HEK293T (cell line): ENCODE results near the gene ZGPAT.

ENCODE experiments used
- BHLHE40 ChIP-seq: fragments of 450-650 bp; IDR thresholded peaks from 2 replicates; pipeline ENCODE4 v1.6.1; 2016; ENCODE audit warnings: mild to moderate bottlenecking, moderate library complexity, borderline replicate concordance
- FOXK2 ChIP-seq: fragments of 450-650 bp; IDR thresholded peaks from 2 replicates; pipeline ENCODE4 v1.6.1; 2016; ENCODE audit warnings: mild to moderate bottlenecking
- FOXM1 ChIP-seq: fragments of 450-650 bp; IDR thresholded peaks from 2 replicates; pipeline ENCODE4 v1.6.1; 2017; ENCODE audit warnings: mild to moderate bottlenecking, borderline replicate concordance
- NFRKB ChIP-seq: fragments of 450-650 bp; IDR thresholded peaks from 2 replicates; pipeline ENCODE4 v1.6.1; 2016; ENCODE audit warnings: mild to moderate bottlenecking, moderate library complexity
- TARDBP ChIP-seq: fragments of 450-650 bp; IDR thresholded peaks from 2 replicates; pipeline ENCODE4 v1.6.1; 2016
- ZNF384 ChIP-seq: fragments of 450-650 bp; IDR thresholded peaks from 2 replicates; pipeline ENCODE4 v1.6.1; 2016

DNA sequence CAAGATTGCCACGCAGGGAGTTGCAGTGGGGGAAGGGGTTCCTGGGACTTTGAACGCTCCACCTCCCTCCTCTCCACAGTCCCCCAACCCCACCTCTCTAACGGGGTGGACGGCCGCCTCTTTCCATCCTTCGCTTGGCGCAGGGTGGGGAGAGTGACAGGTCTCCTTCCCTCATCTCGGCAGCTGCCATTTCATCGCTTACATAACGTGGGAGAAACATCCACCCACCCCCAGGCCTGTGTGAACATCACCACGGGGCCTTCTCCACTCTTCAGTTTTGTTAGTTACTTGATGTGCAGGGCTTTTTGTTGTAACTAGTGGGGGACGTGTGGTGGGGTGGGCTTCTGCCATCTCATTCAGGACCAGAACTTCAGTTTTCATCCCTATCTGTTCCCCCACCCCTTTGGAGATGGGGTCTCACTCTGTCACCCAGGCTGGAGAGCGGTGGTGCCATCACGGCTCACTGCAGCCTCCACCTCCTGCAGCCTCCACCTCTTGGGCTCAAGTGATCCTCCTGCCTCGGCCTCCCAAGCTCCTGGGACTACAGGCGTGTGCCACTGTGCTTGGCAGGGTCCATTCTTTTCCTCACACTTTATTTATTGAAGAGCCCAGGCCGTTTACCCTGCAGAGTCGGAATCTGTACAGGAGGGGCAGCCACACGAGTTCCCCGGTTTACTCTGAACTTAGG, 32.0 kb upstream of the ZGPAT start:
- no peak for TF ChIP-seq FOXM1
- no peak for TF ChIP-seq ZNF384
- TF ChIP-seq FOXK2 = no peak
- TF ChIP-seq BHLHE40 = no peak
- no peak for TF ChIP-seq TARDBP
- TF ChIP-seq NFRKB = no peak
